Effector CD8-positive, alpha-beta T cell (primary cell): ENCODE measurements around the gene VIL1.
A peak's percentile ranks its signal among the peaks of the same experiment; 100 is the strongest.

Source experiments
- DNase-seq: peaks from one replicate; lab custom pipeline; 2025; lab: John Stamatoyannopoulos, UW

Gene VIL1

GRCh38 chr2:218395090-218395444 is 23.9 kb upstream of the VIL1 start:
- DNase-seq: no peak

GRCh38 chr2:218395456-218395825 is 23.5 kb upstream of the VIL1 start:
- DNase-seq: no peak

GRCh38 chr2:218395826-218396687 is 22.9 kb upstream of the VIL1 start:
- peak; percentile 90 for DNase-seq

GRCh38 chr2:218396688-218397462 is 22.0 kb upstream of the VIL1 start:
- DNase-seq: peak; percentile 54

DNA sequence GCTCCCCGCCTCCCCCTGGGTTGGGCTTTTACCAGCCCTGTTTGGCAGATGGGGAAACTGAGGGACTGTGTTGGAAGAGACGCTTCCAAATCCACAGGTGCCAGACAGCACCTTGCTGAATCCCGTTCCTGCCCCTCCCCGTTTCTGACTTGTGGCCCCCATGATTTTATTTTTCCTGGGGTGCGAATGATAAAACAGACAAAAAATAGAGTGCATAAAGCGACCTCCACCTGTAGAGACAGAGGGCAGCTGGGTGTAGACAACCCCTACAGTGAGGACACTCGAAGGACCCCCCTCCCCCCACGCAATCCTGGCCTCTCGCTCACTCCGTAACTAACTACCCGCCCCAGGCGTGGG is 21.5 kb upstream of the VIL1 start:
- DNase-seq: no peak

DNA sequence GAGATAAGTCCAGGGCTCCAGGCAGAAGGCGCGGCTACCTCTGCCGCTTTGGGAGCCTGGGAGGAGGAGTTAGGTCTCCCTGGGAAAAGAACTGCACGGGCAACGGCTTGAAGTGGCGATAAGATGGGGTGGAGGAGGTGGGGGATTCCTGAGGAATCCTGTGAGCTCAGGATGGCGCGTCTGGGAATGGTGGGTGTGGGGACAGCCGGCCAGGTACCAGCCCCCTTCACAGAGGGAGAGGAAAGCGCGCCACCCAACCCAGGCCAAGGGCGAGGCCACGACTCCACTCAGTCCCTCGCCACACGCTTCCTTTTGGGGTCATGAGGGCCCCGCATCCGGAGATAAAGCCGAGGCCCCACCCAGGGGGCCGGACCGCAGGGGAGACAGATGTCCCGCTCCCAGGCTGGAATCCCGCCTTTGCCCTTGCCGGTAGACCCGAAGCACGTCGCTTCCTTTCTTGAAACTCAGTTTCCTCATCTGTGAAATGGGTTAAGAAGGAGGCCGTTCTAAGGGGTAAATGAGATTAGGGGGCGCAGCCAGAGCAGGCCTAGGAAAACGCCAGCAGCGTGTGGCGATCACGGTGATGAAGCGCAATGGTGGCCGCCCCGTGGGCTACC is 21.0 kb upstream of the VIL1 start:
- no peak for DNase-seq

DNA sequence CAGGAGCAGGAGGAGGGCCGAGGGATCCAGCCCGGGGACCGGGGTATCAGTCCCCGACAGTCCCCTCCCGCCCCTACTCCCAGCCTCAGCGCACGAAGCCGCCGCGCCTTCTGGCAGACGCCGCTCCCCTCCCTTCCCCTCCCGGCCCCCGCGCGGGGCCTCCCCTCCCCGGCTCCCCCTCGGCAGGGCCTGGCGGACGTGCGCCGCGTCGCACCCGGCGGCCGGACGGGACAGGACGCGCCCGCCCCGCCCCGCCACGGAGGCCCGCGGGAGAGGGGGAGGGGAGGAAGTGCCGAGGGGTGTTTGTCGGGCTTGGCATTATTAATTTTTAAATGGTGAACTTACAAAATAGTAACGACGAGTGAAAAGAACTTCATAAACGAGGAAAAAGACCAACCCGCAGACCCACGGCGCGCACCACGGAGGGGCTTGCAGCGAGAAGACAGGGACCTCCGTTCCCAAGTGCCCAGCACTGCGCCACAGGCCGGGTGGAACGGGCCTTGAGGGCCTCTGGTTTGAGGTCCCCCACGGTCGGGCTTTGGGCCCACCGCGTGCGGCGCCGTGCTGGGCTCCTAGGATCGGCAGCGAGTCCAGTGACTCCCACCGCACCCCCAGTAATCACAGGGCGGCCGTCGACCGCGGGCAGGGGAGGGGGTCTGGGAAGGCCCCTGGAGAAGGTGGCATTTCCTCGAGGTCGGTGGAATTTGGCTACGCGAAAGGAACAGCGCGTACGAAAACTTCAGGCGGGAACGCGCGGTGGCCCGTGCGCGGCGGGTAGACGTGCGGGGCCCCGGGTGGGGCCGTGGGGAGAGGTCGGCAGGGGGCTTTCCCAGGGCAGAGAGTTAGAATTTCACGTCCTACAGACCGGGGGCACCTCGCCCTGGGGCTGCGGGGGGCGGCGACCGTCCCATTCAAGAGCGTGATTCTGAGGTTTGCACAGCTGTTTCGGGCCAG is 20.2 kb upstream of the VIL1 start:
- peak; percentile 51 for DNase-seq

GRCh38 chr2:218399391-218400166 is 19.3 kb upstream of the VIL1 start, which contains the start of gene CTDSP1:
TSS of gene CTDSP1 (plus strand) at chr2:218399868. CDS start at chr2:218400091, 223 bp downstream.
- peak; percentile 78 for DNase-seq

DNA sequence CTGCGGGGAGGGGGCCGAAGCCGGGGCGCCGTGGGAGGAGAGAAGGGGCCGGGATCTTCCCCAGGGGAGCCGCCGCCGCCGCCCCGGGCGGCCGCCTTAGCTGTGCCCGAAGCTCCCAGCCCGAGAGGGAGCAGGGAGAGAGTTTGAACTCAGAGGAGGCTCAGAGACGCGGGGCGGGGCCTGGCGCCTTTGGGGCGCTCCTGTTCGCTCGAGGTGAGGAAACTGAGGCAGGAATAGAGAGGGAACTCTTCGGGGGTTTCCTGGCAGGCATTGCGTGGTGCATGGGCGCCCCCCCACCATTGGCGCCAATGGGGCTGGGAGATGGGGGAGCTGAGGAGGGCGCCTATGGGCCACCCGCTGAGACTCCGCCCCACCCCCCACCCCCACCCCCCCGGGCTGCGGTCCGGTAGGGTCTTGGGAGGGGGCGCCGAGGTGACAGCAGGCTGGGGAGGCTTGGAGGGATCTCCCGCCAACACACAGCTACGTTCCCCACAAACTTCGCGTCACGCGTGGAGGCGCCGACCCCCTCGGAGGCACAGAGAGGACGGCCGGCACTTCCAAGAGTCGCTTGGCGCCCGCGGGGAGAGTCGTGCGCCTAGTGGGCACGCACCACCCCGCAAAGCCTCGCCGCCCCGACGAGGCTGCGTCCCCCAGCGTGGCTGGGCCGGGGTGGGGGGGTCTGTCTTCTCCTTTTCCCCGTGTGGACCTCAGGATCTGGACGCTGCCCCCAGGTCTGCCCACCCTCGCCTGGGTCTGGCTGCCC is 18.6 kb upstream of the VIL1 start:
- peak; percentile 45 for DNase-seq

DNA sequence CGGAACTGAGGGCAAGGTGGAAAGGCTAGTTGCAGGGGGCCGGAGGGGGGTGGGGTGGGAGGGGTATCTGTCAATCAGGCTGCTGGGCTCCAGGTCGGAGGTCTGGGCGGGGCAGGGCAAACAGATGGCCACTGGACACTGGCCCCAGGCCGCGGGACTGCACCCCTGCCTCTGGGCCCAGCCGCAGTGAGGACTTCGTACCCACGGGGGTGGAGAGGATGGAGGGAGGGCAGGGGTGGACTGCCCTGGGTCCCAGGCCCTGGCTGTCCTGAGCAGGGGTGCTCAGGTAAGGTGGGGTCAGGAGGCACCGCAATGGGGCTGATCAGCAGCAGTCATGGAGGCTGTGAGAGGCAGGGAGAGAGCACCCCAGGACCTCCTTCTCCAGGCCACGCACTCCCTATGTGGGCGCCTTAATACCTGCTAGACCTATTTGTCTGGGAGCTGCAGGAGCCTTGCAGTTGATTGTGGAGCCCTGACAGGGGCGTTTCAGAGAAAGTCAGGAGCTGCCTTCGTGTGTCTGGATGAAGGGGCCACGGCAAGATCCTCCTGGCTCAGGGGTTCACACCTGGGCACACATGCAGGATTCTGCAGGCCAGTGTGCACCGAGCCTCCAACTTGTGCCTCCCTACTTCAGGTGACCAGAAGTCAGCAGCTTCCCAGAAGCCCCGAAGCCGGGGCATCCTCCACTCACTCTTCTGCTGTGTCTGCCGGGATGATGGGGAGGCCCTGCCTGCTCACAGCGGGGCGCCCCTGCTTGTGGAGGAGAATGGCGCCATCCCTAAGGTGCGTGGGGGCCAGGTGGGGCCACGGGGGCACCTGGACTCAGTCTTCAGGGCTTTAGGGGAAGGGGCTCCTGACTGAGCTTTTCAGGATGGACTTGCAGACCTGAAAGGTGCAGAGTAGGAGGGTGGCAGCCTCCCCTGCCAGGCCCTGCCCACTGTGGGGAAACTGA is 17.7 kb upstream of the VIL1 start:
- no peak for DNase-seq

- DNase-seq: no peak
Measured at GRCh38 chr2:218401890-218402289, 17.0 kb upstream of the VIL1 start.

DNA sequence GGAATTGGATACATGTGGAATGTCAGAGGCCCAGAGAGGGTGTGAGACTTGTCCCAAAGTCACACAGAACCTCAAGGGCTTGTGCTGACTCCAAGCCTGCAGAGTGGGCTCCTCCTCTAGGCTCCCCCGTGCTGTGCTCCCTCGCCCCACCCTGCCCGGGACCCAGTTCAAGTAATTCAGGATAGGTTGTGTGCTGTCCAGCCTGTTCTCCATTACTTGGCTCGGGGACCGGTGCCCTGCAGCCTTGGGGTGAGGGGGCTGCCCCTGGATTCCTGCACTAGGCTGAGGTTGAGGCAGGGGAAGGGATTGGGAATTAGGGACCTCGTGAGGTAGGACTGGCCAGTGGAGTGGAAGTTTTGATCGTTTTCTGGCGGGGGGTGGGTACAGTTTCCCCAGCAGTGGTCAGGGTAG is 16.4 kb upstream of the VIL1 start:
- no peak for DNase-seq

- DNase-seq: no peak
Measured at GRCh38 chr2:218402911-218403411, 16.0 kb upstream of the VIL1 start.

GRCh38 chr2:218403810-218404209 is 15.1 kb upstream of the VIL1 start:
- DNase-seq: no peak

DNA sequence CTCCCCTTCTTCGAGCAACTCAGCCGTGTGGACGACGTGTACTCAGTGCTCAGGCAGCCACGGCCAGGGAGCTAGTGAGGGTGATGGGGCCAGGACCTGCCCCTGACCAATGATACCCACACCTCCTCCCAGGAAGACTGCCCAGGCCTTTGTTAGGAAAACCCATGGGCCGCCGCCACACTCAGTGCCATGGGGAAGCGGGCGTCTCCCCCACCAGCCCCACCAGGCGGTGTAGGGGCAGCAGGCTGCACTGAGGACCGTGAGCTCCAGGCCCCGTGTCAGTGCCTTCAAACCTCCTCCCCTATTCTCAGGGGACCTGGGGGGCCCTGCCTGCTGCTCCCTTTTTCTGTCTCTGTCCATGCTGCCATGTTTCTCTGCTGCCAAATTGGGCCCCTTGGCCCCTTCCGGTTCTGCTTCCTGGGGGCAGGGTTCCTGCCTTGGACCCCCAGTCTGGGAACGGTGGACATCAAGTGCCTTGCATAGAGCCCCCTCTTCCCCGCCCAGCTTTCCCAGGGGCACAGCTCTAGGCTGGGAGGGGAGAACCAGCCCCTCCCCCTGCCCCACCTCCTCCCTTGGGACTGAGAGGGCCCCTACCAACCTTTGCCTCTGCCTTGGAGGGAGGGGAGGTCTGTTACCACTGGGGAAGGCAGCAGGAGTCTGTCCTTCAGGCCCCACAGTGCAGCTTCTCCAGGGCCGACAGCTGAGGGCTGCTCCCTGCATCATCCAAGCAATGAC is 14.4 kb upstream of the VIL1 start:
- DNase-seq: no peak

DNA sequence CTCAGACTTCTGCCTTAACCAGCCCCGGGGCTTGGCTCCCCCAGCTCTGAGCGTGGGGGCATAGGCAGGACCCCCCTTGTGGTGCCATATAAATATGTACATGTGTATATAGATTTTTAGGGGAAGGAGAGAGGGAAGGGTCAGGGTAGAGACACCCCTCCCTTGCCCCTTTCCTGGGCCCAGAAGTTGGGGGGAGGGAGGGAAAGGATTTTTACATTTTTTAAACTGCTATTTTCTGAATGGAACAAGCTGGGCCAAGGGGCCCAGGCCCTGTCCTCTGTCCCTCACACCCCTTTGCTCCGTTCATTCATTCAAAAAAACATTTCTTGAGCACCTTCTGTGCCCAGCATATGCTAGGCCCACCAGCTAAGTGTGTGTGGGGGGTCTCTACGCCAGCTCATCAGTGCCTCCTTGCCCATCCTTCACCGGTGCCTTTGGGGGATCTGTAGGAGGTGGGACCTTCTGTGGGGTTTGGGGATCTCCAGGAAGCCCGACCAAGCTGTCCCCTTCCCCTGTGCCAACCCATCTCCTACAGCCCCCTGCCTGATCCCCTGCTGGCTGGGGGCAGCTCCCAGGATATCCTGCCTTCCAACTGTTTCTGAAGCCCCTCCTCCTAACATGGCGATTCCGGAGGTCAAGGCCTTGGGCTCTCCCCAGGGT is 13.7 kb upstream of the VIL1 start:
- no peak for DNase-seq

GRCh38 chr2:218405746-218406208 is 13.1 kb upstream of the VIL1 start:
- DNase-seq: no peak
